Measurements from ENCODE around the gene ORM2. TPM values are rescaled to one million over a fixed set of nuclear protein-coding genes. Genes with fewer than 3 reads are reported as not detected.

The ORM2 gene
- total and polyA plus RNA-seq, 2 of the 8 experiments (the other 6 are each of a cell fraction or from before 2014, with no cell fraction given), result 1.3 TPM; not detected in 1

DNA sequence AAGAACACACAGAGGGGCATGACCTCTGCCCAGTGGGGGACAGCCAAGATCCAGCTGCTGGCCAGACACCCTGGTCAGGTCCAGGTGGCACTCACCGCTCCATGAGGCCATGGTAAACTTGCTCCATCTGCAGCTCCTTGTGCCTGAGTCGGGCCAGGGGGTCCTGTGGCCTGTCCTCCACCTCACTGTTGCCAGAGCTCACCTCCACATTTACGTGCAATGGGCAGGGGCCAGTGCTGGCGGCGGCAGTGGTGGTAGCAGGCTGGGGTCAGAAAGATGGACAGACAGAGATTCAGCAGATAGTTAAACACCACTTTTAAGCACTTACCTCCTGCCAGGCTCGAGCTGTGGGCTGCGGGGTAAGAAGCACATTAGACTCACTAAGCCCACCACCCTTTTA lies 30.1 kb downstream of the ORM2 start (continued):
- no peak for TF ChIP-seq BCL11A (IDR thresholded peaks at IDR 0.05; ENCODE audit: low read depth in 2 of 2, low read length in 2 of 2)
